GM12874 (cell line): ENCODE results near the gene CHORDC1.

Experiments
- TF ChIP-seq, protein P1 (sequence below): IDR thresholded peaks from 2 replicates; pipeline ENCODE4 v1.5.1; 2011; ENCODE audit warnings: low read depth, mild to moderate bottlenecking, control low read depth, low read length, moderate library complexity; ENCODE audit not compliant: insufficient read depth

CHORDC1 gene

GRCh38 chr11:90192869-90193582 is 29.8 kb downstream of the CHORDC1 start:
- TF ChIP-seq, protein P1, sequence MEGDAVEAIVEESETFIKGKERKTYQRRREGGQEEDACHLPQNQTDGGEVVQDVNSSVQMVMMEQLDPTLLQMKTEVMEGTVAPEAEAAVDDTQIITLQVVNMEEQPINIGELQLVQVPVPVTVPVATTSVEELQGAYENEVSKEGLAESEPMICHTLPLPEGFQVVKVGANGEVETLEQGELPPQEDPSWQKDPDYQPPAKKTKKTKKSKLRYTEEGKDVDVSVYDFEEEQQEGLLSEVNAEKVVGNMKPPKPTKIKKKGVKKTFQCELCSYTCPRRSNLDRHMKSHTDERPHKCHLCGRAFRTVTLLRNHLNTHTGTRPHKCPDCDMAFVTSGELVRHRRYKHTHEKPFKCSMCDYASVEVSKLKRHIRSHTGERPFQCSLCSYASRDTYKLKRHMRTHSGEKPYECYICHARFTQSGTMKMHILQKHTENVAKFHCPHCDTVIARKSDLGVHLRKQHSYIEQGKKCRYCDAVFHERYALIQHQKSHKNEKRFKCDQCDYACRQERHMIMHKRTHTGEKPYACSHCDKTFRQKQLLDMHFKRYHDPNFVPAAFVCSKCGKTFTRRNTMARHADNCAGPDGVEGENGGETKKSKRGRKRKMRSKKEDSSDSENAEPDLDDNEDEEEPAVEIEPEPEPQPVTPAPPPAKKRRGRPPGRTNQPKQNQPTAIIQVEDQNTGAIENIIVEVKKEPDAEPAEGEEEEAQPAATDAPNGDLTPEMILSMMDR, result no peak

GRCh38 chr11:90189011-90189410 is 33.8 kb downstream of the CHORDC1 start:
- TF ChIP-seq, protein P1, result no peak

DNA sequence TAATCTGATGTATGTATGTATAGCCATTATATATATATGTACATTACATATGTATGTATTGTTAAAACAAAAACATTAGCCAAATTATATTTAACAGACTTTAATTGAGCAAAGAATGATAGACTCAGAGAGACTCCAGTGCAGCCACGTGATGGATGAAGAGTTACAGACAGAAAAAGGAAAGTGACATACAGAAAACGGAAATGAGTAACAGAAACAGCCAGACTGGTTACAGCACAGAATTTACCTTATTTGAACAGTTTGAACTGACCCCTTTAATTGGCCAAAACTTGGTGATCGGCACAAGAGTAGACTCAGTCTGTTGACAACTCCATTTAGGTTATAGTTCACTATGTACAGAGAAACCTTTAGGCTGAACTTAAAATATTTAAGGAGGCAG is 35.0 kb downstream of the CHORDC1 start:
- TF ChIP-seq, protein P1, result no peak

GRCh38 chr11:90179923-90180322 is 42.9 kb downstream of the CHORDC1 start:
- TF ChIP-seq, protein P1, result no peak

DNA sequence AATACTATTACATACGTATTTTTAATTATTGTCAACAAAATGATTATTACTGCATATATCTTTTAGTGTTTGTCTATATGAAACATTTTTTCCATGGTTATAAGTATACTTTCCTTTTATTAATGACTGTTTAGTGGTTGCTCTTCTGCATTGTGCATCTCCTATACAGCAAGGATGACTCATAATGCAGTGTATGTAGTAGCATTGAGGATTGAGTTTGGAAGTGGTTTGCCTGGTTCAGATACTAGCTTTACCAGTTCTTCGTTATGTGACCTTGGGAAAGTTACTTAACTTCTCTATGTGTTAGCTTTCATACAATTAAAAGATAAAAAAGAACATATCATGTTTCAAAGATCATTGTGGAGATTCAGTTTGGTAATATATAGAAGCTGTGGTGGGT is 44.1 kb downstream of the CHORDC1 start:
- TF ChIP-seq, protein P1, result no peak

GRCh38 chr11:90176069-90176468 is 46.8 kb downstream of the CHORDC1 start:
- TF ChIP-seq, protein P1, result no peak

GRCh38 chr11:90171359-90171758 is 51.5 kb downstream of the CHORDC1 start:
- TF ChIP-seq, protein P1, result no peak

- TF ChIP-seq, protein P1, result no peak
Measured at GRCh38 chr11:90168571-90168970, 54.3 kb downstream of the CHORDC1 start.
